Measurements from ENCODE around the gene CPD. TPM values are rescaled to one million over a fixed set of nuclear protein-coding genes. Genes with fewer than 3 reads are reported as not detected.
A peak's percentile ranks its signal among the peaks of the same experiment; 100 is the strongest.
"Not testable (repeated sequence)": the region's sequence is repeated elsewhere in the genome, so short reads cannot be mapped to it uniquely, and the experiment has no call there.

Gene CPD
- polyA plus RNA-seq, 2 of the 4 experiments (the other 2 are of a cell fraction): 22.4 to 83.3 TPM

DNA sequence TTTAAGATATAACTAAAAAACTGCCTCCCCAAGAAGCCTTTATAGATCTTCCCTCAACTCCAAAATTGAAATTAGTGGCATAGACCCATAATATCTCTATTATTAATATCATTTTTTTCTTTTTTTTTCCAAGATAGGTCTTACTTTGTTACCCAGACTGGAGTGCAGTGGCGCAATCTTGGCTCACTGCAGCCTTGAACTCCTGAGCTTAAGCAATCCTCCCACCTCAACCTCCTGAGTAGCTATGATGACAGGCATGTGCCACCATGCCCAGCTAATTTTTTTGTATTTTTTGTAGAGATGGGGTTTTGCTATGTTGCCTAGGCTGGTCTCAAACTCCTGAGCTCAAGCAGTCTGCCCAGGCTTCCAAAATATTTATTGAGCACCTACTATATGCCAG lies 39.3 kb downstream of the CPD start:
- H3K4me2 ChIP-seq; POLR2A ChIA-PET; H3K4me1 ChIP-seq; ATAC-seq; DNase-seq (ENCODE audit: low read depth in 1 of 2, low spot score in 1 of 2); FAIRE-seq; H3K27ac ChIP-seq; H3K4me3 ChIP-seq; CTCF ChIA-PET; H3K9me3 ChIP-seq: not testable (repeated sequence)
- WGBS (ENCODE audit: missing lambda C conversion rate): 97% methylated on average over 1 of the region's 1 CpG
- TF ChIP-seq CEBPB (IDR thresholded peaks at IDR 0.05): 0 out of 4 replicates have a peak, but pooled peaks of 1 of the 2 experiments have one; percentile 8

DNA sequence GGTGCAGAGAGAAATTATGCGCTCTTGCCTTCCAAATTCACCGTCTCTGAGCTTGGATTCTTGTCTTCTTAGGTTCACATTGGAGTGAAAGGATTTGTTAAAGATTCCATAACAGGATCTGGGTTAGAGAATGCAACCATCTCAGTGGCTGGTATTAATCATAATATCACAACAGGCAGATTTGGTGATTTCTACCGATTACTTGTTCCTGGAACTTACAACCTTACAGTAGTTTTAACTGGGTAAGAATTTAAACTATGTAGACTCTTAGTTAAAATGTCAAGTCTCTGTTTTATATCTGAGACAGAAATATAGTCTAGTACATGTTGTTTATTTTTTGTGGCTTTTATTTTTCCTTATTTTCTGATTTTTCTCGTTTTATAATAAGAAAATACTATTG lies 42.9 kb downstream of the CPD start:
- DNase-seq (ENCODE audit: low read depth in 1 of 2, low spot score in 1 of 2): no peak
- no peaks in the 10 kb centered on the region for H3K9me3 ChIP-seq
- no peak overlapping the region for H3K27ac ChIP-seq
- TF ChIP-seq SMC3 (IDR thresholded peaks at IDR 0.05) (no peak), EP300 (IDR thresholded peaks at IDR 0.05) (no peak), NPAS2 (CRISPR knock-in tag; IDR thresholded peaks at IDR 0.05; ENCODE audit: borderline replicate concordance) (no peak), HOXA7 (CRISPR knock-in tag; IDR thresholded peaks at IDR 0.05) (no peak), NFE2L2 (conservative IDR thresholded peaks at IDR 0.05; ENCODE audit: low read length) (no peak), CBX8 (IDR thresholded peaks at IDR 0.05) (no peak), NR3C1 (IDR thresholded peaks at IDR 0.05) (no peak), CHD2 (IDR thresholded peaks at IDR 0.05; ENCODE audit: low read length, partially characterized antibody) (no peak), HOXB5 (CRISPR knock-in tag; IDR thresholded peaks at IDR 0.05) (no peak), MYC (IDR thresholded peaks at IDR 0.05; ENCODE audit: borderline replicate concordance, low read length) (no peak), MAZ (IDR thresholded peaks at IDR 0.05; ENCODE audit: borderline replicate concordance, low read depth, low read length) (no peak)
- TF ChIP-seq, protein P1, sequence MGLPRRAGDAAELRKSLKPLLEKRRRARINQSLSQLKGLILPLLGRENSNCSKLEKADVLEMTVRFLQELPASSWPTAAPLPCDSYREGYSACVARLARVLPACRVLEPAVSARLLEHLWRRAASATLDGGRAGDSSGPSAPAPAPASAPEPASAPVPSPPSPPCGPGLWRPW (IDR thresholded peaks at IDR 0.05): no peak
- TF ChIP-seq, protein P2, sequence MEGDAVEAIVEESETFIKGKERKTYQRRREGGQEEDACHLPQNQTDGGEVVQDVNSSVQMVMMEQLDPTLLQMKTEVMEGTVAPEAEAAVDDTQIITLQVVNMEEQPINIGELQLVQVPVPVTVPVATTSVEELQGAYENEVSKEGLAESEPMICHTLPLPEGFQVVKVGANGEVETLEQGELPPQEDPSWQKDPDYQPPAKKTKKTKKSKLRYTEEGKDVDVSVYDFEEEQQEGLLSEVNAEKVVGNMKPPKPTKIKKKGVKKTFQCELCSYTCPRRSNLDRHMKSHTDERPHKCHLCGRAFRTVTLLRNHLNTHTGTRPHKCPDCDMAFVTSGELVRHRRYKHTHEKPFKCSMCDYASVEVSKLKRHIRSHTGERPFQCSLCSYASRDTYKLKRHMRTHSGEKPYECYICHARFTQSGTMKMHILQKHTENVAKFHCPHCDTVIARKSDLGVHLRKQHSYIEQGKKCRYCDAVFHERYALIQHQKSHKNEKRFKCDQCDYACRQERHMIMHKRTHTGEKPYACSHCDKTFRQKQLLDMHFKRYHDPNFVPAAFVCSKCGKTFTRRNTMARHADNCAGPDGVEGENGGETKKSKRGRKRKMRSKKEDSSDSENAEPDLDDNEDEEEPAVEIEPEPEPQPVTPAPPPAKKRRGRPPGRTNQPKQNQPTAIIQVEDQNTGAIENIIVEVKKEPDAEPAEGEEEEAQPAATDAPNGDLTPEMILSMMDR (IDR thresholded peaks at IDR 0.05): no peak
- TF ChIP-seq, protein P3, sequence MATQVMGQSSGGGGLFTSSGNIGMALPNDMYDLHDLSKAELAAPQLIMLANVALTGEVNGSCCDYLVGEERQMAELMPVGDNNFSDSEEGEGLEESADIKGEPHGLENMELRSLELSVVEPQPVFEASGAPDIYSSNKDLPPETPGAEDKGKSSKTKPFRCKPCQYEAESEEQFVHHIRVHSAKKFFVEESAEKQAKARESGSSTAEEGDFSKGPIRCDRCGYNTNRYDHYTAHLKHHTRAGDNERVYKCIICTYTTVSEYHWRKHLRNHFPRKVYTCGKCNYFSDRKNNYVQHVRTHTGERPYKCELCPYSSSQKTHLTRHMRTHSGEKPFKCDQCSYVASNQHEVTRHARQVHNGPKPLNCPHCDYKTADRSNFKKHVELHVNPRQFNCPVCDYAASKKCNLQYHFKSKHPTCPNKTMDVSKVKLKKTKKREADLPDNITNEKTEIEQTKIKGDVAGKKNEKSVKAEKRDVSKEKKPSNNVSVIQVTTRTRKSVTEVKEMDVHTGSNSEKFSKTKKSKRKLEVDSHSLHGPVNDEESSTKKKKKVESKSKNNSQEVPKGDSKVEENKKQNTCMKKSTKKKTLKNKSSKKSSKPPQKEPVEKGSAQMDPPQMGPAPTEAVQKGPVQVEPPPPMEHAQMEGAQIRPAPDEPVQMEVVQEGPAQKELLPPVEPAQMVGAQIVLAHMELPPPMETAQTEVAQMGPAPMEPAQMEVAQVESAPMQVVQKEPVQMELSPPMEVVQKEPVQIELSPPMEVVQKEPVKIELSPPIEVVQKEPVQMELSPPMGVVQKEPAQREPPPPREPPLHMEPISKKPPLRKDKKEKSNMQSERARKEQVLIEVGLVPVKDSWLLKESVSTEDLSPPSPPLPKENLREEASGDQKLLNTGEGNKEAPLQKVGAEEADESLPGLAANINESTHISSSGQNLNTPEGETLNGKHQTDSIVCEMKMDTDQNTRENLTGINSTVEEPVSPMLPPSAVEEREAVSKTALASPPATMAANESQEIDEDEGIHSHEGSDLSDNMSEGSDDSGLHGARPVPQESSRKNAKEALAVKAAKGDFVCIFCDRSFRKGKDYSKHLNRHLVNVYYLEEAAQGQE (IDR thresholded peaks at IDR 0.05): no peak
- 87% methylated on average over 4 of the region's 4 CpGs for WGBS (ENCODE audit: missing lambda C conversion rate)
- CTCF ChIA-PET: no interaction called here
- FAIRE-seq: peak; percentile 87
- H3K4me2 ChIP-seq: no peak overlapping the region
- H3K4me1 ChIP-seq: no peaks in the 10 kb centered on the region
- POLR2A ChIA-PET: no interaction called here
- ATAC-seq: no peak
- H3K4me3 ChIP-seq: no peak overlapping the region

DNA sequence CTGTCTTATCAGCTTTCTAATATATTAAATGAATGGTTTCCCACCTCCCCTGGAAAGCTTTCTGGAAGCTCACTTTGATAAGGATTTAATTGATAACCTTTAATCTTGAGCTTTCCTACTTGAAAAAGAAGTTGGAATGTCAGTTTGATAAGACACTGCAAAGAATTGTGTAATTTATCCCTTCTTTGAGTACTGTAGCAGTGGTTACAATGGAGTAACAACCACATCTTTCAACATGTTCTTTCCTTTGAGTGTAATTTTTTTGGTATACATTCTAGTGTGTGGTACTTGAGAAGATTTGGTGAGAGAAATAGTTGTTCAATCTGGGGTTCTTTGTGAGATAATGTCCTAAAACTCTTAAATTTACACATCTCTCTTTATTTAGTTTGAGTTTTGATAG lies 43.4 kb downstream of the CPD start:
- Histone ChIP-seq H3K9me3 (no peaks in the 10 kb centered on the region), H3K4me1 (no peaks in the 10 kb centered on the region), H3K27ac (no peak overlapping the region), H3K4me3 (no peak overlapping the region), H3K4me2 (no peak overlapping the region)
- FAIRE-seq (peak; percentile 46), DNase-seq (ENCODE audit: low read depth in 1 of 2, low spot score in 1 of 2) (no peak), ATAC-seq (no peak)
- no peak for TF ChIP-seq RCOR1 (IDR thresholded peaks at IDR 0.05; ENCODE audit: low read depth, low read length)
- no peak for TF ChIP-seq CEBPB (IDR thresholded peaks at IDR 0.05)
- no peak for TF ChIP-seq TFCP2L1 (CRISPR knock-in tag; IDR thresholded peaks at IDR 0.05)
- TF ChIP-seq, protein P4, sequence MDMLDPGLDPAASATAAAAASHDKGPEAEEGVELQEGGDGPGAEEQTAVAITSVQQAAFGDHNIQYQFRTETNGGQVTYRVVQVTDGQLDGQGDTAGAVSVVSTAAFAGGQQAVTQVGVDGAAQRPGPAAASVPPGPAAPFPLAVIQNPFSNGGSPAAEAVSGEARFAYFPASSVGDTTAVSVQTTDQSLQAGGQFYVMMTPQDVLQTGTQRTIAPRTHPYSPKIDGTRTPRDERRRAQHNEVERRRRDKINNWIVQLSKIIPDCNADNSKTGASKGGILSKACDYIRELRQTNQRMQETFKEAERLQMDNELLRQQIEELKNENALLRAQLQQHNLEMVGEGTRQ (IDR thresholded peaks at IDR 0.05): no peak
- TF ChIP-seq, protein P5, sequence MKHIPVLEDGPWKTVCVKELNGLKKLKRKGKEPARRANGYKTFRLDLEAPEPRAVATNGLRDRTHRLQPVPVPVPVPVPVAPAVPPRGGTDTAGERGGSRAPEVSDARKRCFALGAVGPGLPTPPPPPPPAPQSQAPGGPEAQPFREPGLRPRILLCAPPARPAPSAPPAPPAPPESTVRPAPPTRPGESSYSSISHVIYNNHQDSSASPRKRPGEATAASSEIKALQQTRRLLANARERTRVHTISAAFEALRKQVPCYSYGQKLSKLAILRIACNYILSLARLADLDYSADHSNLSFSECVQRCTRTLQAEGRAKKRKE (CRISPR knock-in tag; IDR thresholded peaks at IDR 0.05; ENCODE audit: low read depth): no peak
- TF ChIP-seq GATA3 (IDR thresholded peaks at IDR 0.05; ENCODE audit: borderline replicate concordance): no peak
- no peak for TF ChIP-seq EHMT2 (IDR thresholded peaks at IDR 0.05; ENCODE audit: low read depth)
- ChIA-PET CTCF (no interaction called here), POLR2A (no interaction called here)
